Measurements from ENCODE around the gene R3HDM2. TPM values are rescaled to one million over a fixed set of nuclear protein-coding genes. Genes with fewer than 3 reads are reported as not detected.
A peak's percentile ranks its signal among the peaks of the same experiment; 100 is the strongest.

Gene R3HDM2
- polyA plus RNA-seq, 1 donor from 2014 or later = 11.1 TPM

- peak overlapping the region; percentile 60 for H3K9ac ChIP-seq (ENCODE audit: low read length)
- H4K20me1 ChIP-seq (ENCODE audit: insufficient read depth) = no peaks in the 10 kb centered on the region
Observed at GRCh38 chr12:57237596-57237931, 193.3 kb downstream of the R3HDM2 start.

DNA sequence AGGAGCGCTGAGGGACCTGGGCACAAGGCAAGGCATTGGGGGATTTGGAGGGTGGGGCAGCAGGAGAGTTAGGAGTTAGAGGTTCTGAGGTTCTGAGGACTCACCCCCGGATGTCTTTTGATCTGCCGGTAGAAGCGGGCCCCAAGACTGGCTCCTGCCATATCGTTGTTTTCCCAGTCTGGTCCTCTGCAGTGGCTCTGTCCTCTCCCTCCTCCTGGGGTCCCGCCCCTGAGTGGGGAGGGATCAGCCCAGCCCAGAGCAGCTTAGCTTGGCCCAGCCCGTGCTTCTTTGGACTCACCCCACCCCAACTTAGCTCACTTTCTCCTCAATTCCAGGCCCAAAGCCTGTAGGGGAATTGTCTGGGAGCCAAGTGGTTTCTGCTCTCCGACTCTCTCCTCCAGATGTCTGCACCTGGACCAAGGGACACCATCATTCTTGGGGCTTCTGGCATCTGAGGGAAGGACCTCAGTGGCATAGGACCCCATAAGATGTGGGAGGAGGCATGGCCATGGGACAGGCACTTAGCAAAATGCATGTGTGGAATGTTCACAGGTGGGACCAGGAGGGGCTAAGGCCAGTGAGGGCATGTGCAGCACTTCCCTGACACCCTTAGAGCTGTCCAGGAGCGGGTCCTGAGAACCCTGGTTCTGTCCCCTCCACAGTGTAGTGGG lies 193.8 kb downstream of the R3HDM2 start:
- Histone ChIP-seq H3K27ac (ENCODE audit: low read length) (no peak overlapping the region), H3K9me2 (ENCODE audit: insufficient read depth, low read length) (no peaks in the 10 kb centered on the region), H3K9me3 (ENCODE audit: low read length) (no peaks in the 10 kb centered on the region), H3K9ac (ENCODE audit: low read length) (no peak overlapping the region), H3K36me3 (ENCODE audit: insufficient read depth, low read length) (no peaks in the 10 kb centered on the region), H3K4me3 (ENCODE audit: low read length) (no peak overlapping the region), H3K4me2 (ENCODE audit: low read length) (no peak overlapping the region), H3K79me2 (replicated peaks; ENCODE audit: insufficient read depth, low read length) (no peaks in the 10 kb centered on the region), H3K27me3 (ENCODE audit: insufficient read depth, low read depth, low read length) (peaks cover 49% of the 10 kb centered on the region), H4K20me1 (ENCODE audit: insufficient read depth) (no peaks in the 10 kb centered on the region), H2AFZ (ENCODE audit: low read depth, low read length) (no peak overlapping the region), H3F3A (ENCODE audit: insufficient read depth, low read length, poor library complexity, severe bottlenecking) (no peaks in the 10 kb centered on the region)
- TF ChIP-seq REST (IDR thresholded peaks at IDR 0.05; ENCODE audit: borderline replicate concordance) = no peak
- TF ChIP-seq, protein P1, sequence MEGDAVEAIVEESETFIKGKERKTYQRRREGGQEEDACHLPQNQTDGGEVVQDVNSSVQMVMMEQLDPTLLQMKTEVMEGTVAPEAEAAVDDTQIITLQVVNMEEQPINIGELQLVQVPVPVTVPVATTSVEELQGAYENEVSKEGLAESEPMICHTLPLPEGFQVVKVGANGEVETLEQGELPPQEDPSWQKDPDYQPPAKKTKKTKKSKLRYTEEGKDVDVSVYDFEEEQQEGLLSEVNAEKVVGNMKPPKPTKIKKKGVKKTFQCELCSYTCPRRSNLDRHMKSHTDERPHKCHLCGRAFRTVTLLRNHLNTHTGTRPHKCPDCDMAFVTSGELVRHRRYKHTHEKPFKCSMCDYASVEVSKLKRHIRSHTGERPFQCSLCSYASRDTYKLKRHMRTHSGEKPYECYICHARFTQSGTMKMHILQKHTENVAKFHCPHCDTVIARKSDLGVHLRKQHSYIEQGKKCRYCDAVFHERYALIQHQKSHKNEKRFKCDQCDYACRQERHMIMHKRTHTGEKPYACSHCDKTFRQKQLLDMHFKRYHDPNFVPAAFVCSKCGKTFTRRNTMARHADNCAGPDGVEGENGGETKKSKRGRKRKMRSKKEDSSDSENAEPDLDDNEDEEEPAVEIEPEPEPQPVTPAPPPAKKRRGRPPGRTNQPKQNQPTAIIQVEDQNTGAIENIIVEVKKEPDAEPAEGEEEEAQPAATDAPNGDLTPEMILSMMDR (IDR thresholded peaks at IDR 0.05; ENCODE audit: poor library complexity, severe bottlenecking) = no peak
- TF ChIP-seq EP300 (conservative IDR thresholded peaks at IDR 0.05; ENCODE audit: poor library complexity, severe bottlenecking) = no peak
- TF ChIP-seq RAD21 (conservative IDR thresholded peaks at IDR 0.05) = no peak
- TF ChIP-seq EZH2 (IDR thresholded peaks at IDR 0.05; ENCODE audit: borderline replicate concordance, insufficient read depth, low read length, poor library complexity, severe bottlenecking) = no peak
- TF ChIP-seq MXI1 (conservative IDR thresholded peaks at IDR 0.05; ENCODE audit: poor library complexity, severe bottlenecking) = no peak
- TF ChIP-seq POLR2AphosphoS5 (IDR thresholded peaks at IDR 0.05) = no peak

More at GRCh38 chr12:57237596-57237931, 193.3 kb downstream of the R3HDM2 start:
- H3K9me3 ChIP-seq (ENCODE audit: low read length) = no peaks in the 10 kb centered on the region
- no peaks in the 10 kb centered on the region for H3F3A ChIP-seq (ENCODE audit: insufficient read depth, low read length, poor library complexity, severe bottlenecking)
- H3K4me3 ChIP-seq (ENCODE audit: low read length) = peak overlapping the region; percentile 79
- no peaks in the 10 kb centered on the region for H3K36me3 ChIP-seq (ENCODE audit: insufficient read depth, low read length)
- peaks cover 54% of the 10 kb centered on the region for H3K27me3 ChIP-seq (ENCODE audit: insufficient read depth, low read depth, low read length)
- H3K4me2 ChIP-seq (ENCODE audit: low read length) = no peak overlapping the region
- no peak for TF ChIP-seq SMC3 (conservative IDR thresholded peaks at IDR 0.05; ENCODE audit: poor library complexity)
- no peak for TF ChIP-seq EZH2 (IDR thresholded peaks at IDR 0.05; ENCODE audit: borderline replicate concordance, insufficient read depth, low read length, poor library complexity, severe bottlenecking)
- TF ChIP-seq TAF1 (IDR thresholded peaks at IDR 0.05; ENCODE audit: low read depth) = no peak
- no peak for TF ChIP-seq EP300 (conservative IDR thresholded peaks at IDR 0.05; ENCODE audit: poor library complexity, severe bottlenecking)
- no peak for TF ChIP-seq REST (IDR thresholded peaks at IDR 0.05; ENCODE audit: borderline replicate concordance)
- no peak for TF ChIP-seq RAD21 (conservative IDR thresholded peaks at IDR 0.05)
- no peak for TF ChIP-seq POLR2AphosphoS5 (IDR thresholded peaks at IDR 0.05)
- TF ChIP-seq, protein P1 (IDR thresholded peaks at IDR 0.05; ENCODE audit: poor library complexity, severe bottlenecking) = no peak
- no peak for TF ChIP-seq MXI1 (conservative IDR thresholded peaks at IDR 0.05; ENCODE audit: poor library complexity, severe bottlenecking)
- no peak overlapping the region for H3K27ac ChIP-seq (ENCODE audit: low read length)
- no peak overlapping the region for H2AFZ ChIP-seq (ENCODE audit: low read depth, low read length)
- no peaks in the 10 kb centered on the region for H3K79me2 ChIP-seq (replicated peaks; ENCODE audit: insufficient read depth, low read length)
- no peaks in the 10 kb centered on the region for H3K9me2 ChIP-seq (ENCODE audit: insufficient read depth, low read length)

All from neural cell (in vitro differentiated cells).